Tibial nerve (tissue), 4 donors: ENCODE measurements around the gene HDAC5. TPM values are rescaled to one million over a fixed set of nuclear protein-coding genes. Genes with fewer than 3 reads are reported as not detected.
A peak's percentile ranks its signal among the peaks of the same experiment; 100 is the strongest.
"Not testable (repeated sequence)": the region's sequence is repeated elsewhere in the genome, so short reads cannot be mapped to it uniquely, and the experiment has no call there.

Source experiments
- DNase-seq, 2 donors: peaks; one replicate each; pipeline ENCODE4 v3.0.0-alpha.2; 2019; ENCODE audit warnings: low spot score in 2 of 2
- H3K27ac ChIP-seq, 4 donors: fragments of 200-600 bp; sonication (generic) in 3 of 4; one replicate each; pipeline ENCODE4 v1.5.1; 2017 to 2019; ENCODE audit warnings: mild to moderate bottlenecking in 1 of 4
- H3K27me3 ChIP-seq, 2 donors: fragments of 200-600 bp; sonication (generic) in 1 of 2; one replicate each; pipeline versions ENCODE4 v1.5.1 to v1.6.0; 2017 to 2019
- H3K36me3 ChIP-seq, 3 donors: fragments of 200-600 bp; sonication (generic); one replicate each; pipeline ENCODE4 v1.5.1; 2018 to 2019
- H3K4me1 ChIP-seq, 4 donors: fragments of 200-600 bp; sonication (generic) in 3 of 4; one replicate each; pipeline ENCODE4 v1.5.1; 2017 to 2019
- H3K4me3 ChIP-seq, 4 donors: fragments of 200-600 bp; sonication (generic) in 3 of 4; one replicate each; pipeline ENCODE4 v1.5.1; 2017 to 2019; ENCODE audit warnings: mild to moderate bottlenecking in 1 of 4, moderate library complexity in 1 of 4
- H3K9me3 ChIP-seq, 4 donors: fragments of 200-600 bp; sonication (generic) in 3 of 4; one replicate each; pipeline ENCODE4 v1.5.1; 2017 to 2019
- CTCF ChIP-seq, 5 experiments: fragments of 200-600 bp in 3 of 5; fragments of 450-650 bp in 2 of 5; sonication (generic) in 3 of 5; IDR thresholded peaks; one replicate each; pipeline ENCODE4 v1.5.1; 2016 to 2019; ENCODE audit warnings: antibody characterized with exemption in 5 of 5, mild to moderate bottlenecking in 3 of 5, moderate library complexity in 2 of 5
- EP300 ChIP-seq, 2 donors: sonication (generic); formaldehyde crosslinking; IDR thresholded peaks; one replicate each; pipeline ENCODE4 v1.6.1; 2017; ENCODE audit warnings: antibody characterized with exemption in 2 of 2, mild to moderate bottlenecking in 1 of 2
- POLR2A ChIP-seq, 2 donors: fragments of 450-650 bp; IDR thresholded peaks; one replicate each; pipeline ENCODE4 v1.6.1; 2017; ENCODE audit warnings: antibody characterized with exemption in 2 of 2, mild to moderate bottlenecking in 2 of 2, moderate library complexity in 2 of 2
- WGBS, 2 donors: methylation state at CpG; one replicate each; pipeline ENCODE4 v1.1.5; 2018; 5-methylcytosine and 5-hydroxymethylcytosine counted together
- total RNA-seq, 4 donors: library from RNA; depleted of rRNA; stranded (reverse); fragments of >200 nt; gene quantifications; one replicate each; pipeline ENCODE4 v1.1.0, GENCODE V29; 2016

HDAC5 gene
- total RNA-seq, 4 donors from 2014 or later: 99.8 to 201 (median 125) TPM

DNA sequence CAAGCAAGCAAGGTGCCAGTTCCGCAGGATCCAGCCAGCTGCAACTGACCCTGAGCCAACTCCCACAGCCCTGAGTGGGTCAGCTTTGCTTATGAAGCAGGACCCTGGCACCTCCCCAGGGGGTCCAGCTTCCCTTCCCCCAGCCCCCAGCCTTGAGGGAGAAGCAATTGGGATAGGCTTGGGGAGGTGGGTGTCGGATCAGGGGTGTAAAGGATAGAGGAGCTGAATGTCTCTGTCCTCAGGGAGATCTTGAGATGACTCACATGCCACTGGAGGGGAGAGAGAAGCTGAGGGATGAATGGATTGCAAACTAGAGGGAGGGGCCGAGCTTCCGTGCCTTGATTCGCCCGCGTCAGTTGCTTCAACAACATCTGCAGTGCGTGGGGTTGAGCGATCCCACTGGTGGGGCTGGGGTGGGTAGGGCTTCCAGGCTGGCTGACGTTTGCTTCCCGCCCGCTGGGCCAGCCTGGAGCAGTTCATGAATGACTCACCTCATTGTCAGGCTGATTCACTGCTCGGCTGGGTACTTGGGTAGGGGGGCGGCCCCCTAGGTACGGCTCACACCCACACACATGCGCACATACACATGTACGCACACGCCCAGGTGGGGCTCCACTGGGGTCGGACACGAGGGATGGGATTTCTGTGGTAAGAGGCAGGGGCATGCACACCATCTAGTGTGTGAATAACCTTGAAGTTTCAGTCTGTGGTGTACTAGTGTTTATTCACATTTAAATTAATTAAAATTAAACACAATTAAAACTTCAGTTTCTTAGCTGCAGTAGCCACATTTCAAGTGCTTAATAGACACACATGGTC is 14.7 kb upstream of the HDAC5 start:
- 1 to 3% methylated on average over 19 to 20 of the region's 20 CpGs for WGBS, 2 donors
- Histone ChIP-seq H3K4me1 (peaks cover 0 to 33% (median 17%) of the 10 kb centered on the region in 4 donors), H3K36me3 (no peaks in the 10 kb centered on the region), H3K4me3 (peak overlapping the region in 2 of 4 donors; percentile 3 to 17), H3K27ac (peak overlapping the region in 3 of 4 donors; percentile 57 to 91 (median 86)), H3K9me3 (no peaks in the 10 kb centered on the region), H3K27me3 (no peaks in the 10 kb centered on the region)
- DNase-seq: peak; percentile 66 to 69
- no peak for TF ChIP-seq CTCF (IDR thresholded peaks at IDR 0.05)
- peak; percentile 78 to 87 for TF ChIP-seq EP300 (IDR thresholded peaks at IDR 0.05)
- TF ChIP-seq POLR2A (IDR thresholded peaks at IDR 0.05): peak; percentile 43 to 54

GRCh38 chr17:44134752-44135568 is 11.5 kb upstream of the HDAC5 start:
- Histone ChIP-seq H3K4me1 (peaks cover 0 to 18% (median 12%) of the 10 kb centered on the region in 4 donors), H3K27me3 (no peaks in the 10 kb centered on the region), H3K4me3 (no peak overlapping the region), H3K27ac (no peak overlapping the region), H3K9me3 (no peaks in the 10 kb centered on the region), H3K36me3 (no peaks in the 10 kb centered on the region)
- 94 to 95% methylated on average over 9 of the region's 9 CpGs for WGBS, 2 donors
- no peak for TF ChIP-seq POLR2A (IDR thresholded peaks at IDR 0.05)
- no peak for TF ChIP-seq CTCF (IDR thresholded peaks at IDR 0.05)
- TF ChIP-seq EP300 (IDR thresholded peaks at IDR 0.05): no peak
- DNase-seq: no peak

DNA sequence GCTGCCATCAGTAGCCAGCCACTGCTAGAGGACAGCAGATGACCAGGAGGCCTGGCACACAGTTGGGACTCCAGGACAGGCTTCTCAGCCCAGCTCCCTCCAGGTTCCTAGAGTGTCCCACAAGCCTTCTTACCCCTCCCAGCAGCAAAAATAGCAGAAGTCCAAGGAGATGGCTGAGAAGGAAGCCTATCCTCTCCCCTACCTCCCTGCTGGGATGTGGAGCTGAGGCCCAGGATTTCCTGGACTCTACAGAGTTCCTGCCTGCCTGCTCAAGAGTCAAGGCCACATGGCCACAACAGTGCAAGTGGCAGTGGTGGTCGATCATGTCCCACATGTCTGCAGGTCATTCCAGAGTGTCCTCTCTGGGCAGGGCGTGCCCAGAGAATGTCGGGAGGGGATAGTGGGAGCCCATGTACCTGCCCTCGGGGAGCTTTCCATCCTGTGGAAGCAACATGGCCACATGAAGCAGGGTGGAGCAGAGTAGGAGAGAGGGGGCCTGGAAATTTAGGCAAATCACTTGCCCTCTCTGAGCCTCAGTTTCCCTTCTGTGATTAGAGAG is 10.6 kb upstream of the HDAC5 start:
- TF ChIP-seq CTCF (IDR thresholded peaks at IDR 0.05) (no peak), EP300 (IDR thresholded peaks at IDR 0.05) (no peak), POLR2A (IDR thresholded peaks at IDR 0.05) (no peak)
- WGBS, 2 donors: 83 to 100% methylated on average over 4 of the region's 4 CpGs
- Histone ChIP-seq H3K27ac (no peak overlapping the region), H3K27me3 (no peaks in the 10 kb centered on the region), H3K36me3 (no peaks in the 10 kb centered on the region), H3K4me1 (peaks cover 0 to 17% (median 12%) of the 10 kb centered on the region in 4 donors), H3K4me3 (no peak overlapping the region), H3K9me3 (no peaks in the 10 kb centered on the region)
- DNase-seq: no peak

GRCh38 chr17:44132275-44132821 is 8.9 kb upstream of the HDAC5 start:
- no peak for TF ChIP-seq CTCF (IDR thresholded peaks at IDR 0.05)
- TF ChIP-seq EP300 (IDR thresholded peaks at IDR 0.05): no peak
- TF ChIP-seq POLR2A (IDR thresholded peaks at IDR 0.05): no peak

GRCh38 chr17:44131372-44131771 is 7.9 kb upstream of the HDAC5 start:
- not testable (repeated sequence) for H3K4me3 ChIP-seq, H3K36me3 ChIP-seq, H3K4me1 ChIP-seq, H3K9me3 ChIP-seq, H3K27me3 ChIP-seq, H3K27ac ChIP-seq, DNase-seq
- 84 to 92% methylated on average over 12 of the region's 12 CpGs for WGBS, 2 donors

More at GRCh38 chr17:44132275-44132821, 8.9 kb upstream of the HDAC5 start:
- Histone ChIP-seq H3K9me3 (no peaks in the 10 kb centered on the region), H3K4me3 (no peak overlapping the region), H3K36me3 (no peaks in the 10 kb centered on the region), H3K27ac (no peak overlapping the region), H3K4me1 (peaks cover 0 to 1% (median under 1%) of the 10 kb centered on the region in 4 donors), H3K27me3 (no peaks in the 10 kb centered on the region)
- no peak for DNase-seq
